Measurements from ENCODE around the gene SLC7A14.

DNA sequence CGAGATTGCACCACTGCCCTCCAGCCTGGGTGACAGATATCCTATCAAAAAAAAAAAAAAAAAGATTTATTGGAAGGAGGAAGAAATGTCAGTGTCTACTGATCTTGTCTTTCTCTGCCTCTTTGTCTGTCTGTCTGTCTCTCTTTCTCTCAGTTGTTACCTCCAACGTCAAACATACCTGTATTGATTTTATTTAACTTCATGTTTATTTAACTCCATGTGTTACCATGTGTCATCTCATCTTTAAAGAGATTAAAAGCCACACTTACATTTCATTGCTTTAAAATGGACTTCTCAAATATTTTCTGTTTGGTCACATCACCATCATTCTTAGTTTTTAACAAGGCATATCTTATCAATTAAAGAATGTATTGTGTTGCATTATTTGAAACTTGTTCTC, 157.8 kb downstream of the SLC7A14 start:
- TF ChIP-seq POLR2A (IDR thresholded peaks at IDR 0.05; ENCODE audit: low read depth, low read length) = no peak
- TF ChIP-seq TAF1 (IDR thresholded peaks at IDR 0.05; ENCODE audit: borderline replicate concordance, low read depth, low read length) = no peak
- no peak for TF ChIP-seq POLR2AphosphoS5 (IDR thresholded peaks at IDR 0.05; ENCODE audit: low read depth, low read length)
